Stimulated activated CD4-positive, alpha-beta T cell treated with anti-CD3 and anti-CD28 coated beads, Interleukin-15, amount 100 ng/mL, for 48 hours (primary cell): ENCODE results near the gene ADGRB3.
"Not testable (repeated sequence)": the region's sequence is repeated elsewhere in the genome, so short reads cannot be mapped to it uniquely, and the experiment has no call there.

Experiments
- DNase-seq, 2 donors: peaks; one replicate each; pipeline ENCODE4 v3.0.0-alpha.2; 2020; ENCODE audit warnings: low read depth in 2 of 2

The ADGRB3 gene

DNA sequence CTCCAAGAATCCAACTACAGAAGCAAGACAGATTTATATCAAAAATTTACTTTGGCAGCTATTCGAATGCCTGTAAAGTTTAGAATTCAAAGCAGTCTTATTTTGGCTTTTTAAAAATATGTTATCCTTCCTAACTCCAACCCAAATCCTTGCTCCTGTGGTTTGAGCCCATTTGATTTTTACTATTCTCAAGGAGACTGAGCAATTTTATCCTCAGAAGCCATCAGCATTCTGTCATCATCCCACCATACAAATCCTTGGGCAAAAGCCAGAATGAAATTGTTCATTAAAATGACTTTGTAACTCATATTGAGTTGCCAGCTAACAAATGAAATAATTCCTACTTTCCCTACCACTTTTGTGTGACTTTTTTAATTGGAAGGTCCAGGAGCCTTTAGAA lies 392.8 kb downstream of the ADGRB3 start:
- no peak for DNase-seq

DNA sequence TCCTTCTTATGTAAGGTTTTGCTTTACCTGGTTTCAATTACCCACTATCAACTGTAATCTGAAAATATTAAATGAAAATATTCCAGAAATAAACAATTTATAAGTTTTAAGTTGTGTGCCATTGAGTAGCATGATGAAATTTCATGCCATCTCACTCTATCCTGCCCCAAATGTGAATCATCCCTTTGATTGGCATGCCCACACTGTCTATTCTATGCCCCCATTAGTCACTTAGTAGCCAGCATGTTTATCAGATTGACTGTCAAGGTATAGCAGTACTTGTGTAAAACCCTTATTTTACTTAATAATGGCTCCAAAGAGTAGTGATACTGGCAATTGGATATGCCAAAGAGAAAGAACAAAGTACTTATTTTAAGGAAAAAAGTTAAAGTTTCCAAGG lies 403.8 kb downstream of the ADGRB3 start:
- no peak for DNase-seq

DNA sequence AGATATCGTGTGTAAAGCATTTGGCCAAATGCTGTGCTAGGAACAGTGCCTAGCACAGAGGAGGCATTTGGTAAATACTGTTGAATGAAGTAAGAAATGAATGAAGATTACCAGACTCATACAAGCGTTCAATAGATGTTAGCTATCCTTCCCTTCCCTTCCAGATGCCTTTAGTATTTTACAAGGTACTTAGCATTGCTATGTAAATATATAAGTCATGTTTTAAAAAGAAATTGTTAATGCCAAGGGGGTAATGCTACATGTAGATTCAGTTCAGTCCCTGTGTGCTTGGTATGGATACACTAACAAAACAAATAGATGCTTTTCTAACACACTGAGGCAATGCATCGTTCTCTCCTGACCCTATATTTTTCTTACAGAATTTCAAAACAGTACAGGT lies 407.2 kb downstream of the ADGRB3 start:
- DNase-seq: no peak

DNA sequence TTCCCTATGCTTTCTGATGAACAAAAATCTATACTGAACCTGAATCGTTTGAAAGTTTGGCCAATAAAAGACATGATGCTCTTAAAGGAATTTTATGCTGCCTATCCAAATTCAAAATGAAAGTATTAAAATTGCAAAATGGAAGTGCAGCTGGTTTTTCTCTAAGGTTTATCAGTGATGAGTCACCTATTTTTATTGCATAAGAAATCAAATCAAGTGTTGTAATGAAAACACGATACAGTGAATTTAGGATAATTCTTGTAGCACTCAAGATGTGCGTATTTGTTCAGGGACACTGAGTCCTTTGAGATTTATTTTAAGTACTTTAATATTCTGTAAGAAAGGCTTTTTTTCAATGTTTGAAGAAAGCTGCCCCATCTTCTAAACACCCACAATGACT lies 409.5 kb downstream of the ADGRB3 start:
- DNase-seq: no peak

DNA sequence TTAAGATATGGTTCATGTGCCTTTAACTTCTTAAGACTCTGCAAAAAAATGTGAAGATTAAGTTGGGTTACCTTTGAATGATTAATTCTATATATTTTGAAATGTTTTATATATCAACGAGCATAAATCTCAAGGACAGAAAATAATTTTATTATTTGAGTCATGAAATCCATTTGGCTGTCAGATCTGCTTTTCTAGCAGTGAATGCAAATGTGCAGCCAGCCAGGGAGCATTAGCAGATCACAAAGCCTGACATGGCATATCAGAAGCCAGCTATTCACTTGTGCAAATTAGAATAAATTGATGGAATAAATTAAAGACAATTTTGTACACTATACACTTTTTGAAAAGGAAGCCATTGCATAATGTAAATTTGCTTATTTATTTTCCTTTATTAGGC lies 424.3 kb downstream of the ADGRB3 start:
- no peak for DNase-seq

DNA sequence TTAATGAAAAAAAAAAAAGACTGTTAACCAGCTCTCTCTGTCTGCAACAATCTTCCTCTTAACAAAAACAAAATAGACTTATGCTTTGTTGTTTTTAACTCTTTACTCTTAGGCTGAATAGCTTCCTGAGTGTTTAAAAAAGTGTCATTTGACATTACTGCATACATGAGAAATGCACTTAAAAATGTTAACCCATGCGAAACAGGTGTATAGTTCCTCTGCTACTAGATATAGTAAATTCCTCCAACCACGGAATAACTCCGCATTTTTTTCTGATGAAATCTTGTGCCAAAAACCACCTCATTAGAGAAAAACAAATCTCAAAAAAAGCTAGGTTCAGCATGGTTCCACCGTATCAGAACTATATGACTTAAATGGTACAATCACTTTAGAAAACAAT lies 426.0 kb downstream of the ADGRB3 start:
- DNase-seq: no peak

DNA sequence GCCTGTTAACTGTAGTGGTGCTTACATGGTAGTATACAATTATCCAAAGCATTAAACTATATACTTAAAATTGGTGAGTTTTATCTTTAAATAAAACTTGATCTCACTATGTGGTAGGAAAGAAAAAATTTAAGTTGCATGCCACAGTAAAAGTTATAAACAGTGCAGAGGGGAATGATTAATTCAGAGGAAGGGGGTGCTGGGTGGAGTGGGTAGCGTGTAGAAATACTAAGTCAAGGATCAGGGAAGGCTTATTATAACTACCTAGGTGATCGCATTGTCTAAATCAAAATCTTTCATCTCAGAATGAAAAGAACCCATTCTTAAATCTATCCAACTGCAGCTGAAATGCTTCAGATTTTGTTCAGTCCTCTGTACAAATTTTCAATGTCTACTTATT lies 428.3 kb downstream of the ADGRB3 start:
- no peak for DNase-seq

DNA sequence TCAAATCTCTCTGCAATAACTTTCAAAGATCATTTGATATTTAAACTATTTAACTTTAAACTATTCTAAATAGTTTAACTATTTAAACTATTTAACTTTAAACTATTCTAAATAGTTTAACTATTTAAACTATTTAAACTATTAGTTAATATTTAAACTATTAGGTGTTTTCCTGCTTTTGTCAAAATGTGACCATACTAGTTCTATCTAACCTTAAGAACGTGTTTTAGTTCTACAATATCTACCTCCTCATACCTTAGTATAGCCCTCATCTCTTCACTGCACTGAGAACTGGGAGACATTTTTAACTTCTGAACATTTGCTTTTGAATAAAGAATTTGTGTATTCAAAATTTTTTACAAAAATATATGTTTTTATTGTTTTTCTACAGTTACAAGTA lies 429.1 kb downstream of the ADGRB3 start:
- no peak for DNase-seq

DNA sequence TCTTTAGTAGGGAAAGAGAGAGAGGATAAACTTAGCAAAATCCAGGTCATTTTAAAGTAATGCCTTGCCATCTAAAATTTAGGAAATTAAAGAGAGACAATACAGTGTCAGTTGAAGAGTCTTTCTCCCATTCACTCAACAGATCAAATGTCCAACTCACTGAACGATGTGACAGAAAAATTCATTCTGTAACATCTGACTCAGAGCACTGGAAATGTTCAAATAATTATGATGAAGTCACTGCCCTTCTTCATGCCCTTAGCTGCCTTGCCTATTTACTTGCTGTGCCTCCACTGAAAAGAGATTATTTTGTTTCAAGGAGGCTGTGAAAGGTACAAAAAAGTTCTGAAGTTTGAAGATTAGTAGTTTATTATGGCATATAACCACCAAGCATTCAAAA lies 434.8 kb downstream of the ADGRB3 start:
- DNase-seq: no peak

DNA sequence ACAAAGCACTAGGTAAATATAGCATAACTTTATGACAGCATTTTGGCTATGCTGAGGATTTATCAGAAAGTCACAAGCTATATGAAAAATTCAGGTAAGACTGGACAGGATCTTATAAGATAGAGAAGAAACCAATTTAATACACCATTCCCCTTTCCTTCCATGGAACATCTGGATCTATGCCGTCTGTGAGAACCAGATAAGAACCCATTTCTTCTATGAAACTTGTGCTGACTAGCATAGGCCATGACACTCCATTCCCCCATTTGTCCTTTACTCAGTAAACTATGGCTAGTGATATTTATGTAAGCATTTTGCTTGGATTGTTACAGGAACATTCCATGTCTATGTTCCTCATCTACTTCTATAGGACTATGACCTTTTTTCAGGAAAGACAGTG lies 437.7 kb downstream of the ADGRB3 start:
- no peak for DNase-seq

DNA sequence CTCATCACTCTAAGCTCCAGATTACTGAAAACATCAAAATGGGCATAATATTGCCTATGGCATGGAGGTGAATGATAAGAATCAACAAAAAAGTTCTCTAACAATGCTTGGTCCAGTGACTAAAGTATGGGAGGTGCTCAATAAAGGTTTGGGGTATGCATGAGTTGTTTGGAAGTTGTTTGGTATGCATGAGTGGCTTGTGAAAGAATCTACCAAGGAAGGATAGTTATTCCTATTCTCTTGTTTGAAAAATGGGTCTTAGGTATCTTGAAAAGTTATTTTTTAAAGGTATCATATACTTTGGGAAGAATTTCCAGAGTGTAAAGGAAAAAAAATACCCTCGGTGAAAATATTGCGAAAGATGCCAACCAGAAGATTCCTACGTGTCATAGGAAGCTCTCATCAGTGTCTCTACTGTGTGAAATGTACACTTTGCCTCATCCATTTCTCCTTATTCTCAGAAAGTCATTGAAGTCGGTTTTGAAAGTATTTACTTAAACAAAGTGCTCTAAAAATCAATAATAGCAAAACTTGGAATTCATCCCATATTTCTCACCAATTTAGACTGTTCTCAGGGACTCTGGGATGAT lies 449.8 kb downstream of the ADGRB3 start:
- DNase-seq: no peak

DNA sequence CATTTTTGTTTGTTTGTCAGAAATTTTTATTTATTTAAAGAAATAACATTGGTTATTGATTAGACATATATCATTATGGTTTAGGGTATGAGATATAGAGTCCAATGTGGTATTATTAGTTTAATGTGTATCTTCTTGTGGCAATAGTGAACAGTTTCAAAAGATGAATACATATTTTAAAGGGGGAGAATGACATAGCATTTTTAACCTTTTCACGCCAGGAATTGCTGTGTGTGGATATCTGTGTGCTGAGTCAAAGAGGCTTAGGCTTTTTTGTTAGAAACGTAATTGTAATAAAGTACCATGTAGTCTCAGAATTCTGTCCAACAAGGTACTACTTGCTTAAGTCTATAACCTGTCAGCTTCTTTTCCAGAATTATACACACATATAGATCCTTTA lies 451.6 kb downstream of the ADGRB3 start:
- DNase-seq: no peak

DNA sequence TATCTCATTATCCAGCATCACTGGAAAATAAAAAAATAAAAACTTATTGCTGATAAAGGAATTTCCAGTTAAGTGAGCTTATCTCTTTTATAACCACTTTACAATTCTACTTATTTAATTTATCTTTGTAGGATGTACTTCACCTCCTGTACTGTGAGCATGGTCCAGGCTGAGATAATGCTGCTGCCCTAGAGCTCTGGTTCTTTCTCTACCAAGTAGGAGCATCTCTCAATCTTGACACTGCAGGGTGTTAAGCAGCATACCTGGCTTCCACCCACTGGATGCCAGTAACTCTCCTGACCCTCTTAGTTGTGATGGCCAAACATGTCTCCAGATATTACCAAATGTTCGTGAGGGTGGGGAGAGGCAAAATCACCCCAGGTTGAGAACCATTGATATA lies 454.5 kb downstream of the ADGRB3 start:
- DNase-seq: no peak

DNA sequence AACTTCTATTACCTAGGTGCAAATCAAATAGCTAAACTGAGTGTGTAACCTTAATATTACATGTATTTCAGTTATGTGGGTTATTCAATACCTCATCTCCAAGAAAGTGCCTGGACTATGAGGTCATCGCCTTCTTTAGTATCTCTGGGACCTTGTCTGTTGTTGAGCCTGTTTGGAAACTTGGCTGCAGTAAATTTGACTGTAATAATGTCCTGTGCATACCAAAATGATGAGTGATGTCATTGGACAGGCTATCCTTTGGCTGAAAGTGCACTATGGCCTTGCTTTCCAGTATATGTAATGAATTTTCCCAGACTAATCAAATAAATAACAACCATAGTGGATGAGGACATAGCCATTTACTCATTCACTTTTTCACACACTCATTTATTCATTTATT lies 455.1 kb downstream of the ADGRB3 start:
- DNase-seq: no peak

DNA sequence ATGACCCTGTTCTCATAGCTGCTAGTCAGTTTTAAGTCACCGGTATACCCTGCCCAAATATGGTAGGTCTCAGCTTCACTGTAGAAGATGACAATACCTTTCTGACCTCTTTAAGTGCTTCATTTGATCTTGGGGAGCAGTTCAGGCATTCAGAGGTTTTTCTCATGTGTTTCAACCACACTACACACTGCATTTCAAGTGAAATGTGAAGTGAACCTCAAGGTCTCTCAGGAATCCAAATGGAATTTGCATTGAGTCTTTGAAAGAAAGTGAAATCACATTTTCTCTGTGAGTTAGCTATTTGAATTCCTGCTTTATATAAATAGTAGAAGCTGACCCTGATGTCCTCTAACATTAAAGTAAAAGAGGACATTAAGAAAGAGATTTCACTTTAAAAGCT lies 461.6 kb downstream of the ADGRB3 start:
- no peak for DNase-seq

DNA sequence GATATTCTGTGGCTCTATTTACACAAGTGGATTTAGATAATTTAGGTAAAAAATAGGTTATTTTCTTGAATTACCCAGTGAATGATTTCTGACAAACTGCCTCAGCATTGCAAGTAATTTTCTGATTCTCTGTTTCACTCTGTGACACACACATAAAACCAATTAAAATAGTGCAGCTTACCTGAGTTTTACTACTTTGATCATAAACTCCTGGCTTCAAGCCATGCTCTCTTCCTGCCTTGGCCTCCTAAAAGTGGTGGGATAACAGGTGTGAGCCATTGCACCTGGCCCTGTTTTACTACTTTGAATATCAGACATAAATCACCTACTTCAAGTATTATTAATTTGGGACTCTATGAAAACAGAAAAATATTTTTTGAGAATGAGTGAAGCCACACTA lies 462.9 kb downstream of the ADGRB3 start:
- no peak for DNase-seq

DNA sequence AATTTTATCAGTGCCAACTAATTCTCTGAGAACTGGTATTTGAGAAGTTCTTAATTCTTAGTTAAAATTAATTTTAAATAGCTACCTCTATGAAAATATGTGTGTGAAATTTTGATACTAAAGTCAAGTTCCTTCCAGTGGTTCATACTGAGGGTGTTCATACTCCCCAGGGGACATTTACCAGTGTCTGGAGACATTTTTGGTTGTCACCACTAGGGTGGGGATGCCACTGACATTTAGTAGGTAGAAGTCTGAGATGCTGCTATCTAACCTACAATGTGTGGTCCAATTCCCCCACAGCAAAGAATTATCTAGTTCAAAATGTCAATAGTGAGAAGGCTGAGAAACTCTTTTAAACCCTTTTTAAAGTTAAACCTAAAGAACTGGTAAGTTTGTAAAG lies 463.8 kb downstream of the ADGRB3 start:
- no peak for DNase-seq

DNA sequence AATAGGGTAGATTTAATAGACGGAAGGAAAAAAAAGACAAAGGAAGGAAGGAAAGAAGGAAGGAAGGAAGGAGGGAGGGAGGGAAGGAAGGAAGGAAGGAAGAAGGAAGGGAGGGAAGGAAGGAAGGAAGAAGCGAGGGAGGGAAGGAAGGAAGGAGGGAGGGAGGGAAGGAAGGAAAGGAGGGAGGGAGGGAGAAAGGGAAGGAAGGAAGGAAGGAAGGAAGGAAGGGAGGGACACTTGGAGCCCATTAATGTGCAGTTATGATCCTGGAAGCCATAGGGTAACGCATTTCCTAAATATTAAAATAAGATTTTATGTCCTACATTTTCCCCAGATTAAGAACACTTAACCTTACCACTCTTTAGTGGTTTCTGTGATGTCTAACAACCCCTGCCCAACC lies 465.7 kb downstream of the ADGRB3 start:
- no peak for DNase-seq

DNA sequence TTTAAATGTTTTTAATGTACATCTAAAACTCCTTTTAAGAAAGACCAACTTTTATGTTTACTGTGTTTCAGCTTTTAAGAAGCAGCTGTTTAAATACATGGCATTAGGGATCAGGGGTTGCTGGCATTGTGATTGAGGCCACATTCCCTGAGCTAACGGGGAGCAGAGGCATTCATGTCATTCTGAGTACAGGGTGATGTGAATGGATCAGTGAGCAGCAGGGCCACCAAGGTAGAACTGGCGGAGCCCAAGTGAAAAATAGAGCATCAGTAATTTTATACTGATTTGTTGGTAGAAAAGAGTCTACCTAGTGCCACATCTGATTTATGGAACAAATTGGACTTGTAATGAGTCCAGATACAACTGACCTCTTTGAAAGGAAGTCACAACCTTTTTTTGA lies 467.3 kb downstream of the ADGRB3 start:
- DNase-seq: no peak

DNA sequence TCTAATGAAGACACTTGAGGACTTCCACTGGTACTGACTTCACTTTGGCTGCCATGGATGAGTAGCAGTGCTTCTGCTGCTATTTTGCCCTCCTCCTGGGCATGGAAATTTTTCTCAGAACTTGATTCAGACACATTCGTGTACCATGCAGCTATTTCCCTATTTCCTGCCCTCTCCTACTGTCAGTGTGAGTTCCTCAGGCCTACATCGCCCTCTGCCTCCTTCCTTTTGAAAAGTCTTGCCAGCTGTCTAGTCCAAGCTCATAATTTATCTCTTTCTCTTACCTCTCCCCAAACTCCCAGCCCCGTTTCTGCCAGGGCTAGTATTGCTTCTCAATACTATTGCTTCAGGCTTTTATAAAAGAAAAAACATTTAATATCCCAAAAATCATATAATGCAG lies 470.2 kb downstream of the ADGRB3 start:
- no peak for DNase-seq

DNA sequence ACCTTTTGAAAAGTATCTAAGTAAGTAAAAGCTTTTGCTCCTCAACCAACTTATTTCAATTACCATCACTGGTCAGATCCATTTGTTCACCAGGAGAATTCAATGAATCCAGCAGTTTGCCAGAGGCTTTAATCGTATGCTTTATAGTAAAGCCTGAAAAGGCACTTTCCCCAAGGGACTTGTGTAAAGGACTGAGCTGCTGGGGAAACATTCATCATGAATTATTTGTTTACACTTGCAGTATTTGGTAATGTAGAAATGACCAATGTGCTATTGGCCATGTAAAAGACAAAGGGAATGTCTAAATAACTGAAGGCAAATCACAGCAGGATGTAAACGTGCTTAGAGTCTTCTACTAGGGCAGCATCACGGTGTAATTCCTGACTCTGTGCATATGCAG lies 471.4 kb downstream of the ADGRB3 start:
- no peak for DNase-seq

DNA sequence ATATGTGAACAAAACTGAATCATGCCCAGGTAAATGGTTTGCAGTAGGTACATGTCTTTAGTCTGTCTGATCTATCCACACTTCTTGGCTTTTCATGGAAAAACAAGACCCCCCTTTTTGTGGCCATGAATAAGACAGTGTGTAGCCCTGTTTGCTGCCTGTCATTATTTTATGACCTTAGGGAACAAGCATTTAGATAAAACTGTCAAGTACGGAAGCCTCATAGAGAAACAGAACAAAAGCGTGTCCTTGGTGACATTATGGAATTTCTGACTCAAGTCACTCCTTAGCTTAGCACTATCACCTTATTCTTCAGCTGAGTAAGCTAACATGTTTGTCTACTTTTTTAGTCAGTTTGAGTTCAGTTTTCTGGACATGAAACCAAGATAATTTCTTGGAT lies 476.2 kb downstream of the ADGRB3 start:
- no peak for DNase-seq

DNA sequence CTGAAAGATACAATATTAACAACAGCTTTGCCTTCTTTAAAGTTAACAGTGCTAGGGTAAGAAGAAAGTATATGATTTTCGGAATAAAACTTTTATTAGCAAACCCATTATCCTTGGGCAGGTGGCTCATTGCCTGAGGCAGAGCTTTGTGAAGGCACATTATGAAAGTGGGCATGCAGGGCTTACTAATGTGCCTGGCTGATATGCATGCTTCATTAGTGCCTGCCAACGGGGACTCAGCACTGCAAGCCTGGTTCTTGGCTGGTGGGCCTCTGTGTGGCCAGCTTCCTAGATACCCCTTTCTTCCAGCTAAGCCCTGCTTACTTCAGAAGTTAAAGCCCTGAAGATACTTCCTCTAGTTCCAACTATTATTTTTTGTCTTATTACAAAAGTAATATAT lies 481.6 kb downstream of the ADGRB3 start:
- no peak for DNase-seq

DNA sequence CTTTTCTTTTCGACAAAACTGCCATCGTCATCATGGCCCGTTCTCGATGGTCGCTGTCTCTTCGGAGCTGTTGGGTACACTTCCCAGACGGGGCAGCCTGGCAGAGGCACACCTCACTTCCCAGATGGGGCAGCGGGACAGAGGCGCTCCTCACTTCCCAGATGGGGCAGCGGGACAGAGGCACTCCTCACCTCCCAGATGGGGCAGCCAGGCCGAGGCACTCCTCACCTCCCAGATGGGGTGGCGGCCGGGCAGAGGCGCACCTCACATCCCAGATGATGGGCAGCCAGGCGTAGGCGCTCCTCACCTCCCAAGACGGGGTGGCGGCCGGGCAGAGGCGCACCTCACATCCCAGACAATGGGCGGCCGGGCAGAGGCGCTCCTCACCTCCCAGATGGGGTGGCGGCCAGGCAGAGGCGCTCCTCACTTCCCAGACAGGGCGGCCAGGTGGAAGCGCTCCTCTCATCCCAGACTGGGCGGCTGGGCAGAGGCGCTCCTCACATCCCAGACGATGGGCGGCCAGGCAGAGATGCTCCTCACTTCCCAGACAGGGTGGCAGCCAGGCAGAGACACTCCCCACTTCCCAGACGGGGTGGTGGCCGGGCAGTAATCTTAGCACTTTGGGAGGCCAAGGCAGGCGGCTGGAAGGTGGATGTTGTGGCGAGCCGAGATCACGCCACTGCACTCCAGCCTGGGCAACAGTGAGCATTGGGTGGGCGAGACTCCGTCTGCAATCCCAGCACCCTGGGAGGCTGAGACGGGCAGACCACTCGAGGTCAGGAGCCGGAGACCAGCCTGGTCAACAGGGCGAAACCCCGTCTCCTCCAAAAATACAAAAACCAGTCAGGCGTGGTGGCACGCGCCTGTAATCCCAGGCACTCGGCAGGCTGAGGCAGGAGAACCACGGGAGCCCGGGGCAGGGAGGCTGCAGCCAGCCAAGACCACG lies 486.7 kb downstream of the ADGRB3 start:
- not testable (repeated sequence) for DNase-seq
